ENCODE measurements around the gene ETFDH. TPM values are rescaled to one million over a fixed set of nuclear protein-coding genes. Genes with fewer than 3 reads are reported as not detected.
A peak's percentile ranks its signal among the peaks of the same experiment; 100 is the strongest.
"Not testable (repeated sequence)": the region's sequence is repeated elsewhere in the genome, so short reads cannot be mapped to it uniquely, and the experiment has no call there.

ETFDH gene
- total RNA-seq, 5 donors from 2014 or later (not counting 1 experiment from before 2014, with no cell fraction given) = 7.2 to 23.8 (median 14.3) TPM

GRCh38 chr4:158644760-158645159 lies 27.3 kb upstream of the ETFDH start:
- WGBS (ENCODE audit: insufficient coverage) = no CpG with 5 or more reads among the region's 3 CpGs
- no peak overlapping the region for H3K4me3 Mint-ChIP-seq
- no peaks in the 10 kb centered on the region for H3K36me3 Mint-ChIP-seq
- H3K4me1 ChIP-seq (ENCODE audit: control insufficient read depth in 1 of 2, extremely low read depth in 1 of 2, insufficient read depth in 2 of 2, low read length in 2 of 2) = no peaks in the 10 kb centered on the region
- H3K36me3 ChIP-seq (ENCODE audit: control insufficient read depth in 2 of 2, extremely low read depth in 1 of 2, insufficient read depth in 1 of 2, low read length in 1 of 2) = no peaks in the 10 kb centered on the region
- no peak for DNase-seq
- peaks cover 17 to 28% of the 10 kb centered on the region in 2 donors for H3K27me3 Mint-ChIP-seq
- no peak overlapping the region for H3K27ac Mint-ChIP-seq
- H3K4me1 Mint-ChIP-seq = no peaks in the 10 kb centered on the region
- H3K27ac ChIP-seq (ENCODE audit: low read length) = no peak overlapping the region
- no peak overlapping the region for H3K4me3 ChIP-seq (ENCODE audit: control insufficient read depth in 1 of 2, extremely low read depth in 1 of 2, low read length in 1 of 2)
- ATAC-seq (replicated peaks in 1 of 4) = no peak
- ChIA-PET POLR2A (interaction anchor here in 1 of 2 donors (0.8 kb wide), 1 partner anchor 32 kb away, joined by 3 read pairs; no protein-coding TSS in a partner anchor), CTCF (interaction anchor here (0.5 to 1.1 kb wide), 2 partner anchors 25 to 161 kb away, joined by 3 read pairs; no protein-coding TSS in a partner anchor)
- H3K9me3 Mint-ChIP-seq = peaks cover 0 to 4% (median 0%) of the 10 kb centered on the region in 3 donors
- H3K27me3 ChIP-seq (replicated peaks in 1 of 2; ENCODE audit: control insufficient read depth in 2 of 2, extremely low read depth in 1 of 2, insufficient read depth in 2 of 2, low read length in 1 of 2) = no peaks in the 10 kb centered on the region
- H3K9me3 ChIP-seq = no peaks in the 10 kb centered on the region

GRCh38 chr4:158649111-158649680 lies 22.9 kb upstream of the ETFDH start:
- Mint-ChIP-seq H3K27ac (no peak overlapping the region), H3K36me3 (no peaks in the 10 kb centered on the region), H3K27me3 (peaks cover 5 to 12% of the 10 kb centered on the region in 2 donors), H3K4me1 (peaks cover 7 to 9% (median 8%) of the 10 kb centered on the region in 3 donors), H3K4me3 (no peak overlapping the region), H3K9me3 (no peaks in the 10 kb centered on the region)
- whole genome bisulfite sequencing (ENCODE audit: insufficient coverage) = 82% methylated on average over 2 of the region's 4 CpGs
- ChIA-PET POLR2A (no interaction called here), CTCF (no interaction called here)
- H3K36me3 ChIP-seq (ENCODE audit: control insufficient read depth in 2 of 2, extremely low read depth in 1 of 2, insufficient read depth in 1 of 2, low read length in 1 of 2) = no peaks in the 10 kb centered on the region
- no peak for DNase-seq
- no peak for ATAC-seq (replicated peaks in 1 of 4)
- no peaks in the 10 kb centered on the region for H3K27me3 ChIP-seq (replicated peaks in 1 of 2; ENCODE audit: control insufficient read depth in 2 of 2, extremely low read depth in 1 of 2, insufficient read depth in 2 of 2, low read length in 1 of 2)
- H3K9me3 ChIP-seq = no peaks in the 10 kb centered on the region
- H3K4me3 ChIP-seq (ENCODE audit: control insufficient read depth in 1 of 2, extremely low read depth in 1 of 2, low read length in 1 of 2) = no peak overlapping the region
- H3K27ac ChIP-seq (ENCODE audit: low read length) = no peak overlapping the region
- H3K4me1 ChIP-seq (ENCODE audit: control insufficient read depth in 1 of 2, extremely low read depth in 1 of 2, insufficient read depth in 2 of 2, low read length in 2 of 2) = no peaks in the 10 kb centered on the region

- no peak overlapping the region for H3K27ac ChIP-seq (ENCODE audit: low read length)
- peaks cover 0 to 1% of the 10 kb centered on the region in 2 donors for H3K27me3 Mint-ChIP-seq
- no CpG with 5 or more reads among the region's 2 CpGs for WGBS (ENCODE audit: insufficient coverage)
- POLR2A ChIA-PET = no interaction called here
- H3K36me3 ChIP-seq (ENCODE audit: control insufficient read depth in 2 of 2, extremely low read depth in 1 of 2, insufficient read depth in 1 of 2, low read length in 1 of 2) = no peaks in the 10 kb centered on the region
- no peaks in the 10 kb centered on the region for H3K4me1 ChIP-seq (ENCODE audit: control insufficient read depth in 1 of 2, extremely low read depth in 1 of 2, insufficient read depth in 2 of 2, low read length in 2 of 2)
- H3K4me1 Mint-ChIP-seq = peaks cover 7 to 9% (median 8%) of the 10 kb centered on the region in 3 donors
- H3K36me3 Mint-ChIP-seq = no peaks in the 10 kb centered on the region
- CTCF ChIA-PET = no interaction called here
- ATAC-seq (replicated peaks in 1 of 4) (no peak), DNase-seq (no peak)
- H3K9me3 Mint-ChIP-seq = no peaks in the 10 kb centered on the region
- peak overlapping the region in 1 of 2 donors; percentile 1 for H3K4me3 ChIP-seq (ENCODE audit: control insufficient read depth in 1 of 2, extremely low read depth in 1 of 2, low read length in 1 of 2)
- peaks cover 0 to 2% of the 10 kb centered on the region in 2 experiments for H3K27me3 ChIP-seq (replicated peaks in 1 of 2; ENCODE audit: control insufficient read depth in 2 of 2, extremely low read depth in 1 of 2, insufficient read depth in 2 of 2, low read length in 1 of 2)
- H3K4me3 Mint-ChIP-seq = peak overlapping the region; percentile 47 to 57 (median 54)
- peak overlapping the region in 1 of 2 donors; percentile 71 for H3K27ac Mint-ChIP-seq
- H3K9me3 ChIP-seq = no peaks in the 10 kb centered on the region
These were observed 19.2 kb upstream of the ETFDH start for GRCh38 chr4:158652920-158653319.

GRCh38 chr4:158656439-158656838 lies 15.7 kb upstream of the ETFDH start:
- DNase-seq (no peak), ATAC-seq (replicated peaks in 1 of 4) (no peak)
- H3K9me3 ChIP-seq = no peaks in the 10 kb centered on the region
- Mint-ChIP-seq H3K36me3 (no peaks in the 10 kb centered on the region), H3K4me3 (no peak overlapping the region), H3K27ac (no peak overlapping the region), H3K27me3 (peaks cover 7 to 8% of the 10 kb centered on the region in 2 donors), H3K9me3 (no peaks in the 10 kb centered on the region), H3K4me1 (peaks cover 7 to 9% (median 8%) of the 10 kb centered on the region in 3 donors)
- no peak overlapping the region for H3K27ac ChIP-seq (ENCODE audit: low read length)
- H3K4me1 ChIP-seq (ENCODE audit: control insufficient read depth in 1 of 2, extremely low read depth in 1 of 2, insufficient read depth in 2 of 2, low read length in 2 of 2) = no peaks in the 10 kb centered on the region
- ChIA-PET CTCF (interaction anchor here in 1 of 2 donors (0.5 to 0.6 kb wide), 2 partner anchors 11 to 13 kb away, joined by 3 read pairs; no protein-coding TSS in a partner anchor), POLR2A (no interaction called here)
- peaks cover 0 to 6% of the 10 kb centered on the region in 2 experiments for H3K27me3 ChIP-seq (replicated peaks in 1 of 2; ENCODE audit: control insufficient read depth in 2 of 2, extremely low read depth in 1 of 2, insufficient read depth in 2 of 2, low read length in 1 of 2)
- WGBS (ENCODE audit: insufficient coverage) = no CpG with 5 or more reads among the region's 1 CpG
- H3K4me3 ChIP-seq (ENCODE audit: control insufficient read depth in 1 of 2, extremely low read depth in 1 of 2, low read length in 1 of 2) = no peak overlapping the region
- H3K36me3 ChIP-seq (ENCODE audit: control insufficient read depth in 2 of 2, extremely low read depth in 1 of 2, insufficient read depth in 1 of 2, low read length in 1 of 2) = no peaks in the 10 kb centered on the region

GRCh38 chr4:158657291-158657690 lies 14.8 kb upstream of the ETFDH start:
- 95% methylated on average over 8 of the region's 11 CpGs for WGBS (ENCODE audit: insufficient coverage)
- no peak overlapping the region for H3K4me3 ChIP-seq (ENCODE audit: control insufficient read depth in 1 of 2, extremely low read depth in 1 of 2, low read length in 1 of 2)
- Mint-ChIP-seq H3K4me3 (no peak overlapping the region), H3K27ac (no peak overlapping the region), H3K36me3 (no peaks in the 10 kb centered on the region), H3K9me3 (no peaks in the 10 kb centered on the region), H3K27me3 (peaks cover 8 to 10% of the 10 kb centered on the region in 2 donors), H3K4me1 (peaks cover 7 to 8% (median 7%) of the 10 kb centered on the region in 3 donors)
- ATAC-seq (replicated peaks in 1 of 4) (no peak), DNase-seq (no peak)
- no peak overlapping the region for H3K27ac ChIP-seq (ENCODE audit: low read length)
- H3K4me1 ChIP-seq (ENCODE audit: control insufficient read depth in 1 of 2, extremely low read depth in 1 of 2, insufficient read depth in 2 of 2, low read length in 2 of 2) = no peaks in the 10 kb centered on the region
- peaks cover 0 to 6% of the 10 kb centered on the region in 2 experiments for H3K27me3 ChIP-seq (replicated peaks in 1 of 2; ENCODE audit: control insufficient read depth in 2 of 2, extremely low read depth in 1 of 2, insufficient read depth in 2 of 2, low read length in 1 of 2)
- ChIA-PET POLR2A (no interaction called here), CTCF (no interaction called here)
- H3K36me3 ChIP-seq (ENCODE audit: control insufficient read depth in 2 of 2, extremely low read depth in 1 of 2, insufficient read depth in 1 of 2, low read length in 1 of 2) = no peaks in the 10 kb centered on the region
- no peaks in the 10 kb centered on the region for H3K9me3 ChIP-seq

GRCh38 chr4:158663255-158663654 lies 8.8 kb upstream of the ETFDH start:
- H3K36me3 ChIP-seq (ENCODE audit: control insufficient read depth in 2 of 2, extremely low read depth in 1 of 2, insufficient read depth in 1 of 2, low read length in 1 of 2); H3K4me3 Mint-ChIP-seq; H3K9me3 Mint-ChIP-seq; POLR2A ChIA-PET; H3K4me3 ChIP-seq (ENCODE audit: control insufficient read depth in 1 of 2, extremely low read depth in 1 of 2, low read length in 1 of 2); H3K4me1 Mint-ChIP-seq; H3K27me3 ChIP-seq (replicated peaks in 1 of 2; ENCODE audit: control insufficient read depth in 2 of 2, extremely low read depth in 1 of 2, insufficient read depth in 2 of 2, low read length in 1 of 2); CTCF ChIA-PET; DNase-seq; ATAC-seq (replicated peaks in 1 of 4); H3K36me3 Mint-ChIP-seq; H3K4me1 ChIP-seq (ENCODE audit: control insufficient read depth in 1 of 2, extremely low read depth in 1 of 2, insufficient read depth in 2 of 2, low read length in 2 of 2); H3K27ac Mint-ChIP-seq; H3K27ac ChIP-seq (ENCODE audit: low read length); H3K9me3 ChIP-seq: not testable (repeated sequence)
- WGBS (ENCODE audit: insufficient coverage) = 6% methylated on average over 2 of the region's 4 CpGs
- peaks cover 4 to 10% of the 10 kb centered on the region in 2 donors for H3K27me3 Mint-ChIP-seq
